ENCODE results near the gene ACO2.

The ACO2 gene

DNA sequence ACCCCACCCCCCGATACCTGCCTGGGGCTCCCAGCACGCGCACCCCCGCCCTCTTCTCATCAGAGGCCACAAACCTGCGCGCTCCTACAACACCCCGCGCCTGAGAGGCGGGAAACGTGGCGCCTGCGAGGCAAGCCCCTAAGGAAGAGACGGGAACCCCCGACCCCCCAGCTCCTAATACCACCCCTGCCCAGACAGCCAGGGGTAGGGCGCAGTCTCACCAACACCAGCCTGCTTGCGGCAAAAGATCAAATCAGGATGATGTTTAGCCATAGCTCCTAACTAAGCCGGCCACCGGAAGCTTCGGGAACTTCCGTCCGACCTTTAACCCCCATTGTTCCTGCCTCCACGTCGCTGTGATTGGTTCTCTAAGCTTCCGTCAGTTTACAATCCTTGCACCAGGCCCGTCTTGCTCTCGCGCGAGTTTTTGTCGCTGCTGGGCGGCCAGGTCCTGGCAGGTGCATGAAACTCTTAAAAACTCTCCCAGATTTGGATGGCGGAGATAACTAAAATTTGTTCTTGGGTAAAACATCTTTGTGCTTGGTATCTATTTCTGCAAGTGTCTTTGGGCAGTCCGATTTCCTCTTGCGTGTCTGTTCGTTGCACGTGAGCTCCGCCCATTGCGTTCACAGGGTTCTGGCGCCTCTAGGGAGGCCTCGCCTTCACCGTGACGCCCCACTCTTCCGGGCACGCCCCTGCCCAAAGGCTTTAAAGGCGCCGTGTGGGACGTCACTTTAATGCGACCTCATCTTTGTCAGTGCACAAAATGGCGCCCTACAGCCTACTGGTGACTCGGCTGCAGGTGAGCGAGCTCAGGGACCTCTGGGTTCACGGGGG lies at the start of gene ACO2, which contains the start of gene PHF5A:
Gene ACO2 (plus strand): TSS at position 737 of the 837 bp plus-strand sequence. CDS start 30 bp downstream, at position 767.
Gene PHF5A (minus strand): TSS at position 312 of the 837 bp plus-strand sequence. CDS start 39 bp downstream, at position 273.
- TF ChIP-seq, protein P1, sequence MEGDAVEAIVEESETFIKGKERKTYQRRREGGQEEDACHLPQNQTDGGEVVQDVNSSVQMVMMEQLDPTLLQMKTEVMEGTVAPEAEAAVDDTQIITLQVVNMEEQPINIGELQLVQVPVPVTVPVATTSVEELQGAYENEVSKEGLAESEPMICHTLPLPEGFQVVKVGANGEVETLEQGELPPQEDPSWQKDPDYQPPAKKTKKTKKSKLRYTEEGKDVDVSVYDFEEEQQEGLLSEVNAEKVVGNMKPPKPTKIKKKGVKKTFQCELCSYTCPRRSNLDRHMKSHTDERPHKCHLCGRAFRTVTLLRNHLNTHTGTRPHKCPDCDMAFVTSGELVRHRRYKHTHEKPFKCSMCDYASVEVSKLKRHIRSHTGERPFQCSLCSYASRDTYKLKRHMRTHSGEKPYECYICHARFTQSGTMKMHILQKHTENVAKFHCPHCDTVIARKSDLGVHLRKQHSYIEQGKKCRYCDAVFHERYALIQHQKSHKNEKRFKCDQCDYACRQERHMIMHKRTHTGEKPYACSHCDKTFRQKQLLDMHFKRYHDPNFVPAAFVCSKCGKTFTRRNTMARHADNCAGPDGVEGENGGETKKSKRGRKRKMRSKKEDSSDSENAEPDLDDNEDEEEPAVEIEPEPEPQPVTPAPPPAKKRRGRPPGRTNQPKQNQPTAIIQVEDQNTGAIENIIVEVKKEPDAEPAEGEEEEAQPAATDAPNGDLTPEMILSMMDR (IDR thresholded peaks at IDR 0.05): no peak

DNA sequence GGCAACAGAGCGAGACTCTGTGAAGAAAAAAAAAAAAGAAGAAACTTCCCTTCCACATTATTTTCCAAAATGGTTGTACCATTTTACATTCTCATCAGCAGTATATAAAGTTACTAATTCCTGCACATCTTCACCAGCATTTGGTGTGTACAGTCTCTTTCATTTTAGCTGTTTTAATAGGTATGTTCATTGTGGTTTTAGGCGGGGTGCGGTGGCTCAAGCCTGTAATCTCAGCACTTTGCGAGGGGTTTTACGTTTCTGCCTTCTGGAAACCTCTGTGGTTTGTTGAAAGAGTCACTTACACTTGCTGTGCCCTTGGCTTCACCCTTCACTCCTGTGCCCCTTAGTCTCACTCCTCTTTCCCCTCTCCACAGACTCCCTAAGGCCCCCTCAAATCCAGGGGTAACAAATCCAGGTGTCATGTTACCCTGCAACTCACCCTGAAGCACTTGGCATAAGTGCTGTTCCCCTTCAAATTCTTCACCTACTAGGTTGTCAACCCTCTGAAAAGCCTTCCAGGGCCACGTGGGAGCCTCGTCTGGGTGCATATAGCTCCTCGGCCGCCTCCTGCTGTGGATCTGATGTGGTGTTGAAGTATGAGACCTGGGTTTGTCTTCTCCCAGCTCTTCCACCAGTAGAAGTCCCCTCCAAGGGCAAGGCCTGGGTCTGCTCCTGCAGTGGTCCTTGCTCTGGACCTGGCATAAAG lies 43.1 kb upstream of the ACO2 start:
- TF ChIP-seq, protein P1 (IDR thresholded peaks at IDR 0.05): no peak

DNA sequence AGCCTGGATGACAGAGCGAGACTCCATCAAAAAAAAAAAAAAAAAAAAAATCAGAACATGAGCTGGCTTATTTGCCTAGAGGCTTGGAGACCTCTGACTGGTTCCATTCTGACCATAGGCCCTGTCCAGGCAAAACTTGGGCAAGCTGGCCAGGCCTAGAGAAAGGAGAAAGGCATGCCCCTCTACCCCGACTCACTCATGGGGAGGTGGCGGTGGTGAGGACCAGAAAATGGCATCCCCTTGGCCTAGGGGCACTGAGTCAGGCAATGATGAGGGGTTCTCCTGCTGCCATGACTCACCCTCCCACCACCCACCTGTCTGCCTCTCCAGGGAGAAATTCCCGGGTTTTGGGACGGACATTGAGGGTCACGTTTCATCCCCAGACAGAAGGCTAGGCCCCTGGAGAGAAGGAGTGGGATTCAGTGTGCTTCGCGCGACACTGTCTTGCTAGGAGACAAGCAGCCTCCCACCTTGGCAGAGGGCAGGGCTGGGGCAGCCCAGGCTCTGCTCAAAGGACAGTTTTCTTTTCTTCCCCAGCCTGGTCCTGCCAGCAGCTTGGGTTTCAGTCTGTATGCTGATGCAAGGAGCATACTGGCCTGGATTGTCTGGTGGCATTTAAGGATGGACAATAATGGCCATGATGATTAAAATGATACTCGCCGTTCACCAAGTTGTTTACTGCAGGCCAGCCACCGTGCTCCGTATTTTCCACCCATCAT lies 39.5 kb upstream of the ACO2 start:
- TF ChIP-seq, protein P1 (IDR thresholded peaks at IDR 0.05): no peak

DNA sequence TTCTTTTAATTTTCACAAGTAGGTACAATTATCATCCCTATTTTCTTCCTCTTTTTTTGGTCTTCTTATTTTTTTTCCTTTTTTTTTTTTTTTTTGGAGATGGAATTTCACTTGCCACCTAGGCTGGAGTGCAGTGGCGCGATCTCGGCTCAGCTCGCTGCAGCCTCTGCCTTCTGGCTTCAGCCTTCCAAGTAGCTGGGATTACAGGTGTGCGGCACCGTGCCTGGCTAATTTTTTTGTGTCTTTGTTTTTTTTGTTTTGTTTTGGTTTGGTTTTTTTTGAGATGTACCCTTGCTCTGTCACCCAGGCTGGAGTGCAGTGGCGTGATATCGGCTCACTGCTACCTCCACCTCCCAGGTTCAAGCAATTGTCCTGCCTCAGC lies 39.0 kb upstream of the ACO2 start:
- TF ChIP-seq, protein P1 (IDR thresholded peaks at IDR 0.05): no peak

DNA sequence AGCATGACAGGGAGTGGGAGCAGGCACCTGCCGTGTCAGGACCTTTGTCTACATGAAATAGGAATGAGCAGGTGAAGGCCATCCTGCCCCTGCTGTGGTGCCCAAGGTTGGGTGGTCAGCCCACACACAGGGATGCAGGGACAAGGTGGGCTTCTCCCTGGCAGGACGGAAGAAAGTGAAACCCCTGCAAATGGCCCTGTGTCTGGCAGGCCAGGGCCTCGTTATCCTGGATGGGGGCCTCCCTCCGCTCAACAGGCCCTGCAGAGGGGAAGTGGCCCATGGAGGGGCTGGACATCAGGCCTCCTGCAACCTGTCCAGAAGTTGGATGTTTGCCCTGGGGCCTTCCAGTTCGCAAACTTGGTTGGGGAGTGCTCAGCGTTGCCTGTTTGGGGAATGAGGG lies 37.3 kb upstream of the ACO2 start:
- TF ChIP-seq, protein P1 (IDR thresholded peaks at IDR 0.05): no peak

DNA sequence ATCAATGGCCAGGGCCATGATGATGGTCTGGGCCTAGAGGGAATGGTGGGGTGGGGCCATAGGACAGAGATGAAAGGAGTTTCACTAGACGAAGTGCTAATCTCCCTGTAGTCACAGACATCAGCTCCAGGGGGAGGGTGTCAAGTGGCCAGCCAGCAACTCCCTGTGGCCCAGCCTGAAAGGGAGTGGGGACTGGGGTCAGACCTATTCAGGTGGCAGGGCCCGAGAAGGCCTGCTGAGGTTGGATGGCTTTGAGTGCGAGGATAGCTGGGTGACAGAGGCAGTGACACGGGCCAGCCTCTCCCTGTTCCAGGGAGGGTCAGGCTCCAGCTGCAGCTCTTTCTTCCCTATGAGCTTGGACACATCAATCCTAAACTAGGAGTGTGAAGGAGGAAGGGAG lies 33.4 kb upstream of the ACO2 start:
- TF ChIP-seq, protein P1 (IDR thresholded peaks at IDR 0.05): no peak

DNA sequence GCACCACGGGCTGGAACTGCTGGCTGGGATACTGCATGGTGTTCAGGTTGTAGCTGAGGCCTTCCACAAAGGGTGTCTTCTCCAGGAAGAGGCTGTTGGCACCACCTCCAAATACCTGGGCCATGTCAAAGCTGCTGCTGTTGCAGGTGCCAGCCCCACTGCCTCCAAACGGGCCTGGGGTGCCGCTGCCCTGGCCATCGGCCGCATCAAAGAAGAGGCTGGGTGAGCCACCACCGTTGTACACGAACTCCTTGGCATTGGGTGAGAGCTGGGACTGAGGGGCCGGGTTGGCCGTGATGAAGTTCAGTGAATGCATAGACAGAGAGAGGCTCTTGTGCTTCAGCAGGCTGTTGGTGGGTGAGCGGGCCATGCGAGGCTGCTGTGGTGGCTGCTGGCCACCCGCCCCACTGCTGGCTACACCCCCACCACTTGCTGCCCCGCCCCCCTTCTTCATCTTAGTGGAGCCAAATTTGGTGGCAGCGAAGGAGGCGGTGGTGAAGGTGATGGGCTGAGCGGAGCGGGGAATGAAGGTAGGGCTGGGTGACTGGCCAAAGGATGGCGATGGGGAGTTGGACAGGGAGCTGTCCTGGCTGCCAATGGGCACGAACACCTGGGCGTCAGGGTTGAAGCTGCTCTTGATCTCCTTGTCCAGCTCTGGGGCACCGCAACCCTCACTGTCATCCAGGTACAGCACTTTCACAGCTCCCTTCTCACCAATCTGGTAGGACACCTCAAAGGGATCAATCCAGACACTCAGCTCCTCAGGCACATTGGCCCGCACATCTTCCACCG lies 32.4 kb upstream of the ACO2 start:
- TF ChIP-seq, protein P1 (IDR thresholded peaks at IDR 0.05): no peak

All from LNCAP (cell line).